D721Med (cell line): ENCODE measurements around the gene TTC27.
"Not testable (repeated sequence)": the region's sequence is repeated elsewhere in the genome, so short reads cannot be mapped to it uniquely, and the experiment has no call there.

Experiments
- DNase-seq: peaks from one replicate; pipeline ENCODE4 v3.0.0; 2011; ENCODE audit warnings: low spot score; ENCODE audit not compliant: insufficient read length
- FAIRE-seq: peaks from 2 replicates; lab custom pipeline; 2011; peaks lifted over from hg19 to GRCh38; lab: Jason Lieb, UNC
- TF ChIP-seq, protein P1 (sequence below): IDR thresholded peaks from 2 replicates; pipeline ENCODE4 v1.5.1; 2012; ENCODE audit warnings: mild to moderate bottlenecking, control low read depth; ENCODE audit not compliant: insufficient read depth; ENCODE audit errors: missing control alignments

TTC27 gene

GRCh38 chr2:32752205-32752604, 124.4 kb downstream of the TTC27 start:
- FAIRE-seq (no peak), DNase-seq (no peak)
- TF ChIP-seq, protein P1, sequence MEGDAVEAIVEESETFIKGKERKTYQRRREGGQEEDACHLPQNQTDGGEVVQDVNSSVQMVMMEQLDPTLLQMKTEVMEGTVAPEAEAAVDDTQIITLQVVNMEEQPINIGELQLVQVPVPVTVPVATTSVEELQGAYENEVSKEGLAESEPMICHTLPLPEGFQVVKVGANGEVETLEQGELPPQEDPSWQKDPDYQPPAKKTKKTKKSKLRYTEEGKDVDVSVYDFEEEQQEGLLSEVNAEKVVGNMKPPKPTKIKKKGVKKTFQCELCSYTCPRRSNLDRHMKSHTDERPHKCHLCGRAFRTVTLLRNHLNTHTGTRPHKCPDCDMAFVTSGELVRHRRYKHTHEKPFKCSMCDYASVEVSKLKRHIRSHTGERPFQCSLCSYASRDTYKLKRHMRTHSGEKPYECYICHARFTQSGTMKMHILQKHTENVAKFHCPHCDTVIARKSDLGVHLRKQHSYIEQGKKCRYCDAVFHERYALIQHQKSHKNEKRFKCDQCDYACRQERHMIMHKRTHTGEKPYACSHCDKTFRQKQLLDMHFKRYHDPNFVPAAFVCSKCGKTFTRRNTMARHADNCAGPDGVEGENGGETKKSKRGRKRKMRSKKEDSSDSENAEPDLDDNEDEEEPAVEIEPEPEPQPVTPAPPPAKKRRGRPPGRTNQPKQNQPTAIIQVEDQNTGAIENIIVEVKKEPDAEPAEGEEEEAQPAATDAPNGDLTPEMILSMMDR: no peak

GRCh38 chr2:32752952-32753351, 125.1 kb downstream of the TTC27 start:
- TF ChIP-seq, protein P1: no peak
- no peak for DNase-seq
- FAIRE-seq: no peak

DNA sequence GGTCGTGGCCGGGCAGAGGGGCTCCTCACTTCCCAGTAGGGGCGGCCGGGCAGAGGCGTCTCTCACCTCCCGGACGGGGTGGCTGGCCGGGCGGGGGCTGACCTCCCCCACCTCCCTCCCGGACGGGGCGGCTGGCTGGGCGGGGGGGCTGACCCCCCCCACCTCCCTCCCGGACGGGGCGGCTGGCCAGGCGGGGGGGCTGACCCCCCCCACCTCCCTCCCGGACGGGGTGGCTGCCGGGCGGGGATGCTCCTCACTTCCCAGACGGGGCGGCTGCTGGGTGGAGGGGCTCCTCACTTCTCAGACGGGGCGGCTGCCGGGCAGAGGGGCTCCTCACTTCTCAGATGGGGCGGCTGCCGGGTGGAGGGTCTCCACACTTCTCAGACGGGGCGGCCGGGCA, 126.8 kb downstream of the TTC27 start:
- DNase-seq, FAIRE-seq: not testable (repeated sequence)

- DNase-seq: no peak
- TF ChIP-seq, protein P1: no peak
- FAIRE-seq: no peak
These were observed 127.8 kb downstream of the TTC27 start for GRCh38 chr2:32755666-32756065.

DNA sequence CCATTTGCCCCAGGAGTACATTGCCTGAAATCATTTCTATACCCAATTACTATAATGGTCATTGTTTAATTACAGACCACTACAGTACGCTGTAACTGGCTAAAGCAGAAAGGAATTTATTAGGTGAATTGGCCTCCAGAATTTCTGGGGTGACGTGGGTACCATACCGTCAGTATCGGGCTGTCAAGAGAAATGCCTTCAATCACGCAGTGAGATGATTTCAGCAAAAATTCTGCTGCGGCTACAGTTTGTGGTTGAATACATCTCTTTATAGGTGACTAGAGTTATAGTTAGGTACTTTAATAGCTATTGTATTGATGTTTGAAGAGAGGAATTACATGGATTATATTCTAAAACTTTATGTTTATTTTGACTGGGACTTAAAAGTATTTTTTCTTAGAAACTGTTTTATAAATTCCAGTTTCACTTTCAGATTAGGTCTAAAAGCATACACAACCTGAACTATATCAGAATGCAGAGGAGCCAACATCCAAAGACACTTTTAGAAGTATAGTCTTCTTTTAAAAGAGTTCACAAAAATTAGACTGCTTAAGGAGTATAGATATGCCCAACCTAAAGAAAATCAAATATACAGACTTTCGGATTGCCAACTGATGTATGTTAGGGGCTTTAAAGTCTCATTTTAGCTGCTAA, 128.4 kb downstream of the TTC27 start:
- DNase-seq: no peak
- TF ChIP-seq, protein P1: no peak
- no peak for FAIRE-seq

- DNase-seq (no peak), FAIRE-seq (no peak)
- TF ChIP-seq, protein P1: no peak
These were observed 130.4 kb downstream of the TTC27 start for GRCh38 chr2:32758232-32758631.

DNA sequence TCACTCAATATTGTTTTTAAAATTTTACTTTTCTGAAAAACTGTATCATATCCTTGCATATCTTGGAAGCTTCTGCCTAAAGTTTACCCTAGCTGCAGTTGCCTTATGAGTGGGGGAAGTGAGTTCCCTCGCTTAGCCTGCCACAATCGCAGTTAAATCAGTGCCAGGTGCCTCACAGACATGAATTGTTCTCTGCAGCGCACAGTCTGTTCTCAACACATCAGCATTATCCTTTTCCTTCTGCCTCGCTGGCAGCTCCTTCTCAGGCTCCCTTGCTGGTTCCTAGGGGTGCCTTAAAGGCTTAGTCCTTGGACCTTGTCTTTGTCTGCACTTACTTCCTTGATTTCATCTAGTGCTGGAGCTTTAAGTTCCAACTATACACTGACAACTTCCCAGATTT, 132.8 kb downstream of the TTC27 start:
- TF ChIP-seq, protein P1: no peak
- DNase-seq: no peak
- FAIRE-seq: no peak
